Activated CD4-positive, alpha-beta T cell treated with anti-CD3 and anti-CD28 coated beads, Interleukin-2, amount 50 U/mL, for 24 hours (primary cell): ENCODE data around the gene KANSL1.
"Not testable (repeated sequence)": the region's sequence is repeated elsewhere in the genome, so short reads cannot be mapped to it uniquely, and the experiment has no call there.

ENCODE experiments used
- DNase-seq, 2 donors: peaks; one replicate each; pipeline ENCODE4 v3.0.0-alpha.2; 2020; ENCODE audit warnings: low read depth in 1 of 2, low spot score in 1 of 2

The KANSL1 gene

DNA sequence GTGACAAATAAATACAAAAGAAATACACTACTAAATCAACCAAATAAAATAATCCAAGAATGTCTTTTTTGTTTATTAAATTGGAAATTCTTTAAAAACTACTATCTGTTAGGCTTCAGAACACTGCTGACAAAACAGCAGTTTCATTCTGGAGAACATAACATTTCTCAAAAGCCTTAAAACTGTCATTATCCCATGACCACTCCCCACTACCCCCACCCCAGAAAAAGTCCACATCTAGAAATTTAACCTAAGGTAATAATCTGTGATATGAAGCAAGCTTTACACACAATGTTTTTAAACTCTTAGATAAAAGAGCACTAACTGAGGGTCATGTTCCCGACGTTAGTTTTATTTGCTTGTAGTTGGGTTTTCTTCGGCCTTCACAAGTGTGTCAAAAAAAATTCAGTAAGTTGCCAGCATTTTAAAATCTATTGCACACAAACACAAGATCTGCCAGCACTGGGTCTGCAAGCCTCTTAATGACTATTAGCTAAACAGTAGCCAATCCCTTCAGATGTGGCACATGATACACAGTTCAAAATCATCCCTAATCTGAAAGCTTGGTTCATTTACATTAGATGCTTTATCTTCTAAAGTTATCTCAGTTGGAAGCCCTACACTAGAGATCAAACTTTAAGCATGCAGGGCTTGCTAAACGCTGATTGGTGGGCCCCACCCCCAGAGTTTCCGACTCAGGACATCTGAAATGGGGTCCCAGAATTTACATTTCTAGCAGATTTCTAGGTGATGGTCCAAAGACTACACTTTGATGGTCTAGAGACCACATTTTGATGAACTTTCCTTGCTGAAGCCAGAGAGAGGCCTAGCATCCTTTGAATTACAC is 75.2 kb downstream of the KANSL1 start:
- no peak for DNase-seq

- DNase-seq = no peak
Observed at GRCh38 chr17:46117117-46117516, 76.1 kb downstream of the KANSL1 start.

- no peak for DNase-seq
Observed at GRCh38 chr17:46115699-46116098, 77.5 kb downstream of the KANSL1 start.

GRCh38 chr17:46111236-46111635 is 82.0 kb downstream of the KANSL1 start:
- not testable (repeated sequence) for DNase-seq

- no peak for DNase-seq
Observed at GRCh38 chr17:46110219-46110618, 83.0 kb downstream of the KANSL1 start.

DNA sequence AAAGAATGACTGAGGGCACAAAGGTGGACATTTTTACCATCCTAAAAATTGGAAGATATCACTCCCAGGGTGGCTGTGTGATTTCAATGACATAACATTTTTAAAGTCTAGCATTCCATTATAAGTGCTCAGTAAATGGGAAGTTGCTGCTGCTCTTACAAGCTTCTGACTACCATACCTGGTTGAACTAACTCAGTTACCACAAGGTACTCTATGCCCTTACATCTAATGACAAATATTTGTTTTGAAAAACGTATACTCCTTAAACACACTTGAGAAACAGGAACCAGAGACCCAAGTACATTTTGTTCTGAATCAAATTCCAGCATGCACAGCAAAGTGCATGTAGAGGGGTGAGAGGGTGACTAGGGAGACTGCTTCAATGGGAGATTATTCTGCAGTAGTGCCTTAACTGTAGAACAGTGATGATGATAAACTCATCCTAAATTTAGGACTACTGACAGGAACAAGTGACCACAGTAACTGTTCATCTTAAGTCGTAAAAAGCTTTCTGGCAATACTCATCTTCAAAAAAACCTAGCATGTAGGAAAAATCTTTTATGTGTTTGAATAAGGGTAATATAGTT is 83.5 kb downstream of the KANSL1 start:
- DNase-seq = no peak

DNA sequence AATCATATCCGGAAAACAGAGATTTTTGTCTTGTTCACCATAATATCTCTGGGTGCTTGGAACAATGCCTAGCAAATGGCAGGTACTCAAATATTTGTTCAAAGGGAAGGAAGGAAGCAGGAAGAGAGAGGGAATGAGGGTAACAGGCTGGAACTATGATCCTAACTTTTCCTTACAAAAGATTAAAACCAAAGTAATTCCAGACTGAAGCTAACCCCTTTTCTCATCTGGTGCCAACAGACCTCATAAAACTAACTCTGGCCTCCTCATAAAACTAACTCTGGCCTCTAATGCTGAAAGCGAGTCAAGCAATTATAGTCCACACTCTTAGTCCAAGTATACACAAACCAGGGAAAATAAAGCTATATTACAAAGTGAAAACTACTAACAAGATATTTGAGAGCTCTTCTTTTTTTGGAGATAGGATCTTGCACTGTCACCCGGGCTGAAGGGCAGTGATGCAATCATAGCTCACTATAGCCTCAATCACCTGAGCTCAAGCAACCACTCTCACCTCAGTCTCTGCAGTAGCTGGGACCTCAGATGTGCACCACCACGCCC is 84.6 kb downstream of the KANSL1 start:
- no peak for DNase-seq

DNA sequence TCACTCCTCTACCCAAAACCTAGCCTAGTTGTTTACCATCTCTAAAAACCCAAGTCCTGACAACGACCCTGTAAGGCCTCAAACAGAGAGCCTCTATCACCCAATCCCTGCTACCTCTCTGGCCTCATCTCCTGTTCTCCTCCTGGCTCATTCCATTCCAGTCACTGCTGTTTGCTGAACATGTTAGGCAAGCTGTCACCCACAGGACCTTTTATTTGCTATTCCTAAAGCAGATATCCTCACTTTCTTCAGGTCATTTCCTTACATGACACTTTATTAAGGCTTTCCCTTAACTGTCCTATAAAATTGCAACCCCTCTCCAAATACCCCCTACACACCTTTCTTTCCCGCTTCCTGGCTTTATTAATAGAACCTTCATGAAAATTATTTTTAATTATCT is 85.1 kb downstream of the KANSL1 start:
- DNase-seq = no peak

DNA sequence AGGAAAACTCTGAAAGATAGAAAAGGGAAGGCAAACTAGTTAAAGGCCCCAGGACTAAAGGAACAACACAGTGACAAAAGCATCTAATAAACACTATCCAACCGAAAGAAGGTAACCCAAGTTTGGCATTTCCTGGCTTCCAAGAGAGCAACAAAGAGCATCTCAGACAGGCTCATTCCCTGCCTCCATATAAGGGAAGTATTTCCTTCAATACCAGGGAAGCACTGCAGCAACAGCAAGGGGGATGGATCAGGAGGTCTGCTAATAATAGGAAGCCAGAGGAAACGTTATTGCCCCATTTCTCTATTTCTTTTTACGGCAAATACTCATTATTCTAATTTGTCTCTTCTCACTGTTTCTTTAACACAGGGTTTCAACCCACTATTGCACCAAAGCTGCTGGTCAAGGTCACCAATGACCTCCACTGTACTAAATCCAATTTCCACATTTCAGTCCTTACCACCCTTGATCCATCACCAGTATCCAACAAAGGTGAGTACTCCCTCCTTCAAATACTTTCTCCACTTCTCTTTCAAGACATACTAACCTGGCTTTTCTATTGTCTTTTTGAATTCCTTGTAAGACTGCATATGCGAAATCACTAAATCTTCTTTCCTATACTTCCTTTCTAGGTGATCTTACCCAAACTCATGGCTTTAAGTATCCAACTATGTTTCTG is 86.1 kb downstream of the KANSL1 start:
- no peak for DNase-seq

DNA sequence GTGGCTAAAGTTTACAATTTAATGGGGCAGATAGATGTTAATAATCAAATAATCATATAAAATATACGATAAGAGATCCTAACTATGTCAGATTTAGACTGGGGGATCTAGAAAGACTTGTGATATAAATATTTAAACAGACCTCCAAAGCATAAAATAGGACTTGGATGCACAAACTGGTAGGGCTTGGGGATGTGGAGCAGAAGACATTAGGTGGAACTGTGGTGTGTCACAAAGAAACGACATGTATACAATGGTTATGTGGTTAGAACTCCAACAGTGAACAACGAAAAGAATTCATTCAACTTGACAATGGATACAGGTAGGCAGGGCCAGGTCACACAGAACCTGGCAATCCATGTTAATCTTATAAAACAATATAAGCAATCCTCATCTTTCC is 90.4 kb downstream of the KANSL1 start:
- DNase-seq = not testable (repeated sequence)

DNA sequence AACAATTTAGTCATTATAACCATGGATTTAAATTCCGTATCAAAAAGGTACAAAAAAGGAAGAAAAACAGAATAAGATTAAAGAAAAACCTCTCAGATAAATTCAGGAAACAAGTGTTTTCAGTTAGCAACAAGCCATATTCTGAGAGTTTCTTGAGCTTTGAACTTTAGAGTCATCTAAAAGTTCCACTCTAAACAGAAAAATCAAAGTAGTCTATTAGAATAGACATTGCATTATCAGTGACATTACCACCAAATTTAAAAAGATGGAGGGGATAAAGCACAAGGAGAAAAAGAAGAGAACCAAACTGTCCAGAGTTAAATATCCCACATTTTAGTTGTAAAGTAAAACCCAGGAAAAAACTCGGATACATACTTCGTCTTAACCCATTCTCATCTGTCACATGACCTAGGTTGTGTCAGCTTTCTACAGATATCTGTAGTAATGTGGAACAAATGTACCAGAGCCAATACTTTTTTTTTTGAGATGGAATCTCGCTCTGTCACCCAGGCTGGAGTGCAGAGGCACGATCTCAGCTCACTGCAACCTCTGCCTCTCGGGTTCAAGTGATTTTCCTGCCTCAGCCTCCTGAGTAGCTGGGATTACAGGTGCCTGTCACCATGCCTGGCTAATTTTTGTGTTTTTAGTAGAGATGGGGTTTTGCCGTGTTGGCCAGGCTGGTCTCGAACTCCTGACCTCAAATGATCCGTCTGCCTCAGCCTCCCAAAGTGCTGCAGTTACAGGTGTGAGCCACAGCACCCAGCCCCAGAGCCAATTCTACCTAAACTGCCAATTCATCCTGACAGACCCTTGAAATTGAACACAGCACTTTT is 91.2 kb downstream of the KANSL1 start:
- not testable (repeated sequence) for DNase-seq

DNA sequence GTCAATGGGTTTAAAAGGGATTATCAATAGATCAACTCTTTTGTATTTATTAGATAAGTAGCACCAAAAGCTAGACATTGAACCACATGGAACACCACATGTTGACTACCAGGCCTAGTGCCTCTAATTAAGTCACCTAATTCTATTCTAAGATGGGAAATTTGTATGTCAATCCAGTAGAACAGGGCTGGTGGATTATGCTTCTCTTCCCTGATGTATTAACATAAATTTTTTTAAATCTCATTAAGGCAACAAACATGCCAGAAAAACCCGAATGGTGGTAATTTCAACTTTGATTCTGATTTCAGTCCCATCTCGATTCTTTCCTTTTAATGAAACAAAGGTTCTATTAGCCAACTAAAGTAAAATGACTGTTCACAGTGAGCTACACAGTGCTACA is 92.6 kb downstream of the KANSL1 start:
- no peak for DNase-seq

GRCh38 chr17:46099865-46100264 is 93.4 kb downstream of the KANSL1 start:
- no peak for DNase-seq

DNA sequence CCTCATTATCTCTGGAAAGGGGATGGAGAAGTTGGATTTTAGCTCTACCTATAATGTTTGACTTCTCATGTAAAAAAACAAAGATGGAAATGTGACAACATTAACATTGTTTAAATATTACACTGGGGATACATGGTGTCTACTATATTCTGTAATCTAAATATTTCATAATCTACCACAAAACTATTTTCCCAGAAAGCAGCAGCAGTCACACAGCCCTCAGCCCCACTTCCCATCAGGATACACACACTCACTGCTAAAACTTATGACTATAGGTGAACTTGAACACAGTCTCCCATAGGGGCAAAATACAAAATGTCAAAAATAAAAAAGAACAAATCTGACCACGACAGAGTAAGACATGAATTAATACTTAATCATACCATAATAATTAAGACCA is 95.7 kb downstream of the KANSL1 start:
- DNase-seq = no peak

DNA sequence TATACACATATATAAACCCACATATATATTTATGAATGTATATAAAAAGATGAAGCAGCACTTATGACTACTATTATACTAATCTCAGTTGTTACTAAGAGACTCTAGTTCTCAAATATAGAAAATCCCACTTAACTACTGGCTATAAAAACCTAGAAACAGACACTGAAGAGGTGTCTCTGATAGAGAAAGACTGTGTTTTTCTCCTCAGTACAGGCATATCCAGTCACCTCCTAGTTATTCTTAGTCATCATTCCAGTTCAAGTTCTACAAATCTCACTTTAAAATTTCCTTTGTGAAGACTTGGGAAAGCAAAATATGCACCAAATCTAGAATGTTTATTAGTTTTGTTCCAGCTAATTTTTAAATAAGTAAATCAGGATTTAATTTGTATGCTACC is 100.2 kb downstream of the KANSL1 start:
- no peak for DNase-seq

DNA sequence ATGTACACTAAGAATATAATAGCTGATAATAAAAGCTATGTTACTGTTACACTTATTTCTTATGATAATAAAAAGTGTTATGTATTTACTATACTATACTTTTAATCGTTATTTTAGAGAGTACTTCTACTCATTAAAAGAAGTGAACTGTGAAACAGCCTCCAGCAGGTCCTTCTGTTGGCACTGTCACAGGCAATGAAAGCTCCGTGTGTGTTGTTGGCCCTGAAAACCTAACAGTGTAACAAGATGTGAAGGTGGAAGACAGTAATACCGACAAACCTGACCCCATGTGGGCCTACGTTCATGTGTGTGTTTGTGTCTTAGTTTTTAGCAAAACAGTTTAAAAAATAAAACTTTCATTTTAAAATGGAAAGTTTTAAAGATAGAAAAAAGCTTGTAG is 102.4 kb downstream of the KANSL1 start:
- DNase-seq = no peak

DNA sequence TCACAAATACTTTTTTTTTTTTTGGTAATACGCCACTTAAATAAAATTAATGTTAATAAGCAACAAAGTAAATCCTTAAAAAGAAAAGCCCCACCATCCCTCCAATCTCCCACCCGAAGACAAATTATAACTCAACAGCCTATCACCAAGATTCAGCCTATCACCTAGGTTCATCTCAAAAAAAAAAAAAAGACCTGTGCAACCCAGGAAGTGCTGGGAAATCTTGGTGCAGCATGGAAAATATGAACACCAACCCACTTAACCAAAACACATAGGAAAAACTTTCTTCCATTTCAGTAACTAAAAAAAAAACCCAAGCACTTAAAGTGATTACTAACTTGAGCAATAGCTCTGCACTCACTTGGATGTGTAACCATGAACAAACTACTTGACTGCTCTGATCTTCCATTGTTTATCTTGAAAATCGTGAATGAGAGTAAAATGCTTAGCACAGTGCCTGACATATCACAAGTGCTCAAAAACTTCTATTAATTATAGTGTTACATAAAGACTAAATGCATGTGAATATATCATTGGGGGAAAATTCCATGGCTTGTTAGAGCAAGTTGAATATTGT is 103.8 kb downstream of the KANSL1 start:
- DNase-seq = no peak

GRCh38 chr17:46088595-46088994 is 104.6 kb downstream of the KANSL1 start:
- DNase-seq = no peak

- not testable (repeated sequence) for DNase-seq
Observed at GRCh38 chr17:46087871-46088270, 105.4 kb downstream of the KANSL1 start.

DNA sequence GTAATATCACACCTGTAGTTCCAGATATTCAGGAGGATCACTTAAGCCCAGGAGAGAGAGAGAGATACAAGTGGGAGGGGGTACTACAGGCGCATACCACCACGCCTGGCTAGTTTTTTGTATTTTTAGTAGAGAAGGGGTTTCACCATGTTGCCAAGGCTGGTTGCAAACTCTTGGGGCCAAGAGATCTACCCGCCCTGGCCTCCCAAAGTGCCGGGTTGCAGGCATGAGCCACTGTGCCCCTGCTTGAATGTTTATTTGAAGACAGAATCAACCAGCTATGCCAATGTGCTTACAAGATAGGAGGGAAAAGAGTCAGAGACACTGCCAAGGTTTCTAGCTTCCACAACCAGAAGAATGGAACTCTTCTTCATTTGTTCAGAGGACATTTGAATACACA is 106.4 kb downstream of the KANSL1 start:
- DNase-seq = no peak

DNA sequence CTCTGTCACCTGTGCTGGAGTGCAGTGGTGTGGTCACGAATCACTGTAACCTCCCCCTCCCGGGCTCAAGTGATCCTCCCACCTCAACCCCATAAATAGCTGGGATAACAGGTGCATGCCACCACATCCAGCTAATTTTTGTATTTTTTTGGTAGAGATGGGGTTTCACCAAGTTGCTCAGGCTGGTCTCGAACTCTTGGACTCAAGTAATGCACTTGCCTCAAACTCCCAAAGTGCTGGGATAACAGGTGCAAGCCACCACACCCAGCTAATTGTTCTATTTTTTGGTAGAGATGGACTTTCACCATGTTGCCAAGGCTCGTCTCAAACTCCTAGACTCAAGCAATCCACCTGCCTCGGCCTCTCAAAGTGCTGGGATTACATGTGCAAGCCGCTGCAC is 107.7 kb downstream of the KANSL1 start:
- DNase-seq = no peak
